Loucy (cell line): ENCODE results near the gene WHRN.

Experiments
- EZH2phosphoT487 ChIP-seq: fragments of 200-600 bp; IDR thresholded peaks from 2 replicates; pipeline ENCODE4 v1.6.1; 2018; ENCODE audit warnings: antibody characterized with exemption, mild to moderate bottlenecking, moderate library complexity, borderline replicate concordance
- TF ChIP-seq, protein P1 (sequence below): fragments of 200-600 bp; sonication (generic); conservative IDR thresholded peaks from 2 replicates; pipeline ENCODE4 v1.5.1; 2014; ENCODE audit warnings: mild to moderate bottlenecking, antibody characterized with exemption, low read length

GRCh38 chr9:114472765-114473446 is 32.4 kb downstream of the WHRN start:
- no peak for TF ChIP-seq EZH2phosphoT487
- TF ChIP-seq, protein P1, sequence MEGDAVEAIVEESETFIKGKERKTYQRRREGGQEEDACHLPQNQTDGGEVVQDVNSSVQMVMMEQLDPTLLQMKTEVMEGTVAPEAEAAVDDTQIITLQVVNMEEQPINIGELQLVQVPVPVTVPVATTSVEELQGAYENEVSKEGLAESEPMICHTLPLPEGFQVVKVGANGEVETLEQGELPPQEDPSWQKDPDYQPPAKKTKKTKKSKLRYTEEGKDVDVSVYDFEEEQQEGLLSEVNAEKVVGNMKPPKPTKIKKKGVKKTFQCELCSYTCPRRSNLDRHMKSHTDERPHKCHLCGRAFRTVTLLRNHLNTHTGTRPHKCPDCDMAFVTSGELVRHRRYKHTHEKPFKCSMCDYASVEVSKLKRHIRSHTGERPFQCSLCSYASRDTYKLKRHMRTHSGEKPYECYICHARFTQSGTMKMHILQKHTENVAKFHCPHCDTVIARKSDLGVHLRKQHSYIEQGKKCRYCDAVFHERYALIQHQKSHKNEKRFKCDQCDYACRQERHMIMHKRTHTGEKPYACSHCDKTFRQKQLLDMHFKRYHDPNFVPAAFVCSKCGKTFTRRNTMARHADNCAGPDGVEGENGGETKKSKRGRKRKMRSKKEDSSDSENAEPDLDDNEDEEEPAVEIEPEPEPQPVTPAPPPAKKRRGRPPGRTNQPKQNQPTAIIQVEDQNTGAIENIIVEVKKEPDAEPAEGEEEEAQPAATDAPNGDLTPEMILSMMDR = no peak
